K562 (cell line): ENCODE results near the gene AMIGO3. TPM values are rescaled to one million over a fixed set of nuclear protein-coding genes. Genes with fewer than 3 reads are reported as not detected.

ENCODE experiments used
- BDP1 ChIP-seq: IDR thresholded peaks from 3 replicates; pipeline ENCODE4 v1.6.1; 2011; ENCODE audit not compliant: insufficient read length, insufficient read depth
- BRF1 ChIP-seq: IDR thresholded peaks from 3 replicates; pipeline ENCODE4 v1.6.1; 2011; ENCODE audit warnings: borderline replicate concordance, mild to moderate bottlenecking; ENCODE audit not compliant: insufficient read length; ENCODE audit errors: extremely low read depth
- C11orf30 ChIP-seq: fragments of 450-650 bp; IDR thresholded peaks from 2 replicates; pipeline ENCODE4 v1.6.1; 2016; ENCODE audit warnings: low read depth, mild to moderate bottlenecking
- KLF10 ChIP-seq: fragments of 250-450 bp; sonication (Bioruptor Pico); IDR thresholded peaks from 2 replicates; pipeline ENCODE4 v1.6.1; 2021; ENCODE audit warnings: matching md5 sums
- MNT ChIP-seq, 2 experiments: fragments of 450-650 bp; conservative IDR thresholded peaks; 2 replicates each; pipeline ENCODE4 v1.6.1; 2017; ENCODE audit warnings: mild to moderate bottlenecking in 2 of 2, moderate library complexity in 2 of 2
- NR3C1 ChIP-seq: sonication (generic); formaldehyde crosslinking; IDR thresholded peaks from 2 replicates; pipeline ENCODE4 v1.8.1; 2022; ENCODE audit warnings: missing genetic modification reagents
- ZKSCAN1 ChIP-seq: fragments of 150-350 bp; IDR thresholded peaks from 2 replicates; pipeline ENCODE4 v1.6.1; 2016; ENCODE audit warnings: low read depth, low read length
- ZNF318 ChIP-seq, 2 experiments: fragments of 450-650 bp; IDR thresholded peaks; 2 replicates each; pipeline ENCODE4 v1.6.1; 2016; ENCODE audit warnings: mild to moderate bottlenecking in 2 of 2, borderline replicate concordance in 1 of 2, low read depth in 1 of 2, moderate library complexity in 1 of 2
- ZNF41 ChIP-seq: fragments of 250-450 bp; sonication (Bioruptor Pico); conservative IDR thresholded peaks from 2 replicates; pipeline ENCODE4 v1.4.0; 2020; ENCODE audit warnings: mild to moderate bottlenecking
- ZNF589 ChIP-seq: fragments of 200-800 bp; sonication (Bioruptor generic); IDR thresholded peaks from 2 replicates; pipeline ENCODE4 v1.6.1; 2016; ENCODE audit warnings: low read depth, missing genetic modification characterization, missing compliant biosample characterization
- polyA plus RNA-seq, 8 experiments: library from polyadenylated mRNA; depleted of rRNA in 4 of 8; stranded (reverse) in 5 of 8; unstranded in 3 of 8; fragments of >200 nt; fragmentation: Nextera tagmentation in 2 of 8; fragmentation: Illumina TruSeq in 1 of 8; extraction: Ambion mirVana in 2 of 8; extraction: Trizol in 1 of 8; gene quantifications; 2 replicates each; pipeline versions ENCODE4 v1.2.1 to v1.2.3, GENCODE V29; 2011 to 2014; ENCODE audit warnings: inconsistent platforms in 1 of 8, missing spikeins in 1 of 8
- total RNA-seq, 7 experiments: library from RNA; depleted of rRNA in 6 of 7; stranded (reverse); fragments of >200 nt in 6 of 7; fragmentation: Illumina TruSeq in 2 of 7; extraction: Trizol in 2 of 7; gene quantifications; 2 replicates each; pipeline versions ENCODE4 v1.2.1 to v1.2.3, GENCODE V29; 2011 to 2021; ENCODE audit warnings: low replicate concordance in 1 of 7
- TF ChIP-seq, protein P1 (sequence below): IDR thresholded peaks from 2 replicates; pipeline ENCODE4 v1.6.1; 2016; ENCODE audit warnings: missing genetic modification characterization, missing compliant biosample characterization
- TF ChIP-seq, protein P2 (sequence below): fragments of 250-450 bp; sonication (Bioruptor Pico); IDR thresholded peaks from 2 replicates; pipeline ENCODE4 v1.8.0; 2022; ENCODE audit warnings: inconsistent platforms

The AMIGO3 gene
- total and polyA plus RNA-seq, 9 of the 15 experiments (the other 6 are each of a cell fraction or from before 2014, with no cell fraction given), result 0.13 to 2.8 (median 0.44) TPM; not detected in 4

DNA sequence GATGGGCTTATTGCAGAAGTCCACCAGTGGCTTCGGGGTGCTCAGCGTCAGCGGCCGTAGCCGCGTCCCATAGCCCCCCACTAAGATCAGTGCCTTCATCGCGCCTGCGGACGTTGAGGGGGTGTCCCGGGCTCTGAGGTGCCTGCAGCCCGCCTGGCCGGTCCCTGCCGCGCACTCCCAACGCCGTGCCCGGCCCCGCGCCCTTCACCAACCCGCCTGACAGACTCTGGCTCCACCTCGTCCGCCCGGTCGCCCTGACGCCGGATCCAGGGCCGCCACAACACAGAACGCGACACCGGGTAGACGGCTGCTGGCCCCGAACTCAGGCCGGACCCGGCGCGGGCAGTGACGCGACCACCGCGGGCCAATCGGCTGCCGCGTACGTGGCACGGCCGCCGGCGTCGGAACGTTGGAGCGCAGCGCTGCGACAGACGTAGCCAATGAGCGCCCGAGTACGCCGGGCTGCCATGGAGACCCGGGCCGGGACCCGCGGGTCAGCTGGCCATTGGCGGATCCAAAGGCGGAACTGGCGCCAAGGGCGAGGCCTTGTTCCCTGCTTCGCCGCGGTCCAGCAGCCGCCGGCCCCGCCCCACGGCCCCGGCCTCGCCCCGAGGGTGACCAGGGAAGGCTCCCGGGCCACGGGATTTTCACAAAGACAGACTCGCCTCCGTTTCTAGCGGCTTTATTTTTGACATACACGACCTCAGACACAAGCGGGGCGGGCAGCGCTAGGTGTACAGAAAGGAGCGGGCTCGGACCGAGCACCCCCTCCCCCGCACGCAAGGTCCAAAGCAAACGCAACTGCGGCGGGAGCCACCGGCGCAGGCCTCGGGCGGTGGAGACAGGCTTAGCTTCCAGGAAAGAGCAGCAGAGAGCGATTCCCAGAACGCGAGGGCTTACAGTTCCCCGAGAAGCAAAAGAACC is 4.4 kb upstream of the AMIGO3 start, which contains the start of gene GMPPB (continued):
- peak; percentile 97 for TF ChIP-seq C11orf30
- peak in 1 of 2 experiments; percentile 84; a peak in 2 of 4 replicates for TF ChIP-seq MNT (conservative IDR thresholded peaks at IDR 0.05)
- TF ChIP-seq ZNF41 (CRISPR knock-in tag), result no peak
- TF ChIP-seq ZNF589 (CRISPR knock-in tag), result no peak
- TF ChIP-seq ZNF318 (IDR thresholded peaks at IDR 0.05; ENCODE audit: borderline replicate concordance in 1 of 2, low read depth in 1 of 2), result no peak
- no peak for TF ChIP-seq ZKSCAN1
- TF ChIP-seq, protein P1, sequence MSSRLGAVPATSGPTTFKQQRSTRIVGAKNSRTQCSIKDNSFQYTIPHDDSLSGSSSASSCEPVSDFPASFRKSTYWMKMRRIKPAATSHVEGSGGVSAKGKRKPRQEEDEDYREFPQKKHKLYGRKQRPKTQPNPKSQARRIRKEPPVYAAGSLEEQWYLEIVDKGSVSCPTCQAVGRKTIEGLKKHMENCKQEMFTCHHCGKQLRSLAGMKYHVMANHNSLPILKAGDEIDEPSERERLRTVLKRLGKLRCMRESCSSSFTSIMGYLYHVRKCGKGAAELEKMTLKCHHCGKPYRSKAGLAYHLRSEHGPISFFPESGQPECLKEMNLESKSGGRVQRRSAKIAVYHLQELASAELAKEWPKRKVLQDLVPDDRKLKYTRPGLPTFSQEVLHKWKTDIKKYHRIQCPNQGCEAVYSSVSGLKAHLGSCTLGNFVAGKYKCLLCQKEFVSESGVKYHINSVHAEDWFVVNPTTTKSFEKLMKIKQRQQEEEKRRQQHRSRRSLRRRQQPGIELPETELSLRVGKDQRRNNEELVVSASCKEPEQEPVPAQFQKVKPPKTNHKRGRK (tag), result no peak
- no peak for TF ChIP-seq BRF1
- TF ChIP-seq, protein P2, sequence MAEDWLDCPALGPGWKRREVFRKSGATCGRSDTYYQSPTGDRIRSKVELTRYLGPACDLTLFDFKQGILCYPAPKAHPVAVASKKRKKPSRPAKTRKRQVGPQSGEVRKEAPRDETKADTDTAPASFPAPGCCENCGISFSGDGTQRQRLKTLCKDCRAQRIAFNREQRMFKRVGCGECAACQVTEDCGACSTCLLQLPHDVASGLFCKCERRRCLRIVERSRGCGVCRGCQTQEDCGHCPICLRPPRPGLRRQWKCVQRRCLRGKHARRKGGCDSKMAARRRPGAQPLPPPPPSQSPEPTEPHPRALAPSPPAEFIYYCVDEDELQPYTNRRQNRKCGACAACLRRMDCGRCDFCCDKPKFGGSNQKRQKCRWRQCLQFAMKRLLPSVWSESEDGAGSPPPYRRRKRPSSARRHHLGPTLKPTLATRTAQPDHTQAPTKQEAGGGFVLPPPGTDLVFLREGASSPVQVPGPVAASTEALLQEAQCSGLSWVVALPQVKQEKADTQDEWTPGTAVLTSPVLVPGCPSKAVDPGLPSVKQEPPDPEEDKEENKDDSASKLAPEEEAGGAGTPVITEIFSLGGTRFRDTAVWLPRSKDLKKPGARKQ (CRISPR knock-in tag), result no peak
- TF ChIP-seq KLF10 (CRISPR knock-in tag), result no peak
- no peak for TF ChIP-seq BDP1
- TF ChIP-seq NR3C1 (CRISPR knock-in tag), result no peak
